Osteocyte (in vitro differentiated cells): ENCODE measurements around the gene RORC. TPM values are rescaled to one million over a fixed set of nuclear protein-coding genes. Genes with fewer than 3 reads are reported as not detected.

Experiments used
- DNase-seq: peaks from one replicate; pipeline ENCODE4 v3.0.0; 2021; ENCODE audit warnings: mixed read lengths; ENCODE audit not compliant: unreplicated experiment; ENCODE audit errors: extremely low spot score
- H3K27ac Mint-ChIP-seq: one replicate; pipeline ENCODE4 v1.8.0; 2021; ENCODE audit warnings: mild to moderate bottlenecking, mixed read lengths; ENCODE audit not compliant: unreplicated experiment
- H3K27me3 Mint-ChIP-seq: one replicate; pipeline ENCODE4 v1.8.0; 2021; ENCODE audit warnings: mixed read lengths; ENCODE audit not compliant: unreplicated experiment
- H3K36me3 Mint-ChIP-seq: one replicate; pipeline ENCODE4 v1.8.0; 2021; ENCODE audit warnings: mixed read lengths; ENCODE audit not compliant: unreplicated experiment
- H3K4me1 Mint-ChIP-seq: one replicate; pipeline ENCODE4 v1.8.0; 2021; ENCODE audit warnings: mixed read lengths; ENCODE audit not compliant: unreplicated experiment
- H3K4me3 Mint-ChIP-seq: one replicate; pipeline ENCODE4 v1.8.0; 2021; ENCODE audit warnings: mild to moderate bottlenecking, moderate library complexity, mixed read lengths; ENCODE audit not compliant: unreplicated experiment
- H3K9me3 Mint-ChIP-seq: one replicate; pipeline ENCODE4 v1.8.0; 2021; ENCODE audit warnings: mixed read lengths; ENCODE audit not compliant: unreplicated experiment
- total RNA-seq: library from RNA; stranded (reverse); gene quantifications from 2 replicates; pipeline ENCODE4 v1.2.1, GENCODE V29; 2021
- TF ChIP-seq, protein P1 (sequence below): fragments of 200-600 bp; sonication (generic); IDR thresholded peaks from 2 replicates; pipeline ENCODE4 v1.5.0; 2021; ENCODE audit warnings: antibody characterized with exemption, mild to moderate bottlenecking, moderate library complexity

Gene RORC
- total RNA-seq, 1 donor from 2014 or later, result not detected

- Mint-ChIP-seq H3K9me3 (no peaks in the 10 kb centered on the region), H3K4me1 (peaks cover 12% of the 10 kb centered on the region), H3K4me3 (no peak overlapping the region), H3K27ac (no peak overlapping the region), H3K27me3 (peaks cover 43% of the 10 kb centered on the region), H3K36me3 (no peaks in the 10 kb centered on the region)
- TF ChIP-seq, protein P1, sequence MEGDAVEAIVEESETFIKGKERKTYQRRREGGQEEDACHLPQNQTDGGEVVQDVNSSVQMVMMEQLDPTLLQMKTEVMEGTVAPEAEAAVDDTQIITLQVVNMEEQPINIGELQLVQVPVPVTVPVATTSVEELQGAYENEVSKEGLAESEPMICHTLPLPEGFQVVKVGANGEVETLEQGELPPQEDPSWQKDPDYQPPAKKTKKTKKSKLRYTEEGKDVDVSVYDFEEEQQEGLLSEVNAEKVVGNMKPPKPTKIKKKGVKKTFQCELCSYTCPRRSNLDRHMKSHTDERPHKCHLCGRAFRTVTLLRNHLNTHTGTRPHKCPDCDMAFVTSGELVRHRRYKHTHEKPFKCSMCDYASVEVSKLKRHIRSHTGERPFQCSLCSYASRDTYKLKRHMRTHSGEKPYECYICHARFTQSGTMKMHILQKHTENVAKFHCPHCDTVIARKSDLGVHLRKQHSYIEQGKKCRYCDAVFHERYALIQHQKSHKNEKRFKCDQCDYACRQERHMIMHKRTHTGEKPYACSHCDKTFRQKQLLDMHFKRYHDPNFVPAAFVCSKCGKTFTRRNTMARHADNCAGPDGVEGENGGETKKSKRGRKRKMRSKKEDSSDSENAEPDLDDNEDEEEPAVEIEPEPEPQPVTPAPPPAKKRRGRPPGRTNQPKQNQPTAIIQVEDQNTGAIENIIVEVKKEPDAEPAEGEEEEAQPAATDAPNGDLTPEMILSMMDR, result no peak
- DNase-seq, result no peak
Observed at GRCh38 chr1:151833172-151833900, 1.7 kb upstream of the RORC start.

DNA sequence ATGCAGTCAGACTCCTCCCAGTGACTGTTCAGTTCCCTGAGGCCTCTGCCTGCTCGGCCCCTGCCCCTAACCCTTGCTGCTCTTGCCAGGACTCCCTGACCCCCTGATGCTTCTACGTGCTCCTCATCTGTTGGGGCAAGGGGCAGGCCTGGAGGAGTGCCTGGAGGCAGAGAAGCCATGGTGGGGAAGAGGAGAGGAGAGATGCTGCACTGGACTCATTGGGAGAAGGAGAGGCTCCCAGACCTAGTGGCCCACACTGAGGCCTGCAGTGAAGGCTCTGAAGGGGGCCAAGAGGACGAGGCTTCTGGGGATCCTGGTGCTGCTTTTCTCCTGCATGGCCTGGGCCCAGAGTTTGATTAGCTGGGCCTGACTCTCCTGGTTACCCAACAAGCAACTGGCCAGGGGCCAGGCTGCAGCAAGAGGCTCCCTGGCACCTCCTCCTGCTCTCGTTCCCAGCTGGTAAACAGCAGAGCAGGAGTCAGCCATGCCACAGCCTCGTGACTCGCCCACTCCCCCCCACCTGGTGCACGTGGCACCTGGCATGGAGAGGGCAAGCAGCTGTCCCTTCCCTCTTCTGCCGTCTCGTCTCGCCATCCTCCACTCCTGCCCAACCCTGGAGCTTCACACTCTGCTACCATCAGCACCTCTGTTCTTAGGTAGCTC, 847 bp upstream of the RORC start:
- TF ChIP-seq, protein P1, result no peak
- Mint-ChIP-seq H3K4me1 (peaks cover 9% of the 10 kb centered on the region), H3K27me3 (peaks cover 39% of the 10 kb centered on the region), H3K9me3 (no peaks in the 10 kb centered on the region), H3K36me3 (no peaks in the 10 kb centered on the region), H3K27ac (no peak overlapping the region), H3K4me3 (no peak overlapping the region)
- no peak for DNase-seq

DNA sequence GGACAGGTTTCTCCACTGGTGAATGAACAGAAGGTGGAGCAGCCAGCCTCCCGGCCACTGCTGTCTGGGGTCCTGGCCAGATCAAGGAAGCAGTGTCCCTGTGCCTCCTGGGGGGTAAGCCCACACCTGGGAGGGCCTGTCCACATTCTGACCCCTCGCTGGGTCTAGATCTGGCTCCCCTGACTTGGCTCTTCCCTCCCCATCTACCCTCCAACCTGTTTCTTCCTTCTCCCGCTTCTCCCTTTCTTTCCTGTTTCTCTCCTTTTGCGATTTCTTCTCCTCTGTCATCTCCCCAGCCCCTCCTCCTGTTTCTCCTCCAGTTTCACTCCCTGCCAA, 378 bp downstream of the RORC start:
- no peak overlapping the region for H3K4me3 Mint-ChIP-seq
- H3K27ac Mint-ChIP-seq, result no peak overlapping the region
- H3K4me1 Mint-ChIP-seq, result peaks cover 9% of the 10 kb centered on the region
- no peak for DNase-seq
- no peaks in the 10 kb centered on the region for H3K36me3 Mint-ChIP-seq
- H3K27me3 Mint-ChIP-seq, result peaks cover 28% of the 10 kb centered on the region
- TF ChIP-seq, protein P1, result no peak
- no peaks in the 10 kb centered on the region for H3K9me3 Mint-ChIP-seq

DNA sequence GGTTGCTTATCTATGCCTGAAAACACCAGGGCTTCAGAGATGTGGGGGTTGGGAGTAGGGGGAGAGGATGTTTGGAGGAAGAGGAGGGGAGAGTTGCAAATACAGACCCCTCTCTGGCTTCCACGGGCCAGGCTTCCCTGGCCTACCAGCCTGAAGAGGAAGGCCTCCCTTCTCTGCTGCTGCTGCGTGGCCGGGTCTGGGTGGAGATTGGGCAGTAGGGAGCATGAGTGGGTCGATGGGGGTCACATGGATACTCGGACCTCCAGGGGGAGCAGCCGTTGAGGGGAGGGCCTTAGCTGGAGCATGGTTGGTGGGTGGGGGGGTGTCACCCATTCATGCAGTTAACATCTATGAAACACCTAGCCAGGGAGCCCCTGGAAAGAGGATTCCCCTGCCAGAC, 1.5 kb downstream of the RORC start:
- Mint-ChIP-seq H3K27ac (no peak overlapping the region), H3K4me1 (peaks cover 9% of the 10 kb centered on the region), H3K4me3 (no peak overlapping the region), H3K27me3 (peaks cover 29% of the 10 kb centered on the region), H3K36me3 (no peaks in the 10 kb centered on the region), H3K9me3 (no peaks in the 10 kb centered on the region)
- TF ChIP-seq, protein P1, result no peak
- DNase-seq, result no peak

DNA sequence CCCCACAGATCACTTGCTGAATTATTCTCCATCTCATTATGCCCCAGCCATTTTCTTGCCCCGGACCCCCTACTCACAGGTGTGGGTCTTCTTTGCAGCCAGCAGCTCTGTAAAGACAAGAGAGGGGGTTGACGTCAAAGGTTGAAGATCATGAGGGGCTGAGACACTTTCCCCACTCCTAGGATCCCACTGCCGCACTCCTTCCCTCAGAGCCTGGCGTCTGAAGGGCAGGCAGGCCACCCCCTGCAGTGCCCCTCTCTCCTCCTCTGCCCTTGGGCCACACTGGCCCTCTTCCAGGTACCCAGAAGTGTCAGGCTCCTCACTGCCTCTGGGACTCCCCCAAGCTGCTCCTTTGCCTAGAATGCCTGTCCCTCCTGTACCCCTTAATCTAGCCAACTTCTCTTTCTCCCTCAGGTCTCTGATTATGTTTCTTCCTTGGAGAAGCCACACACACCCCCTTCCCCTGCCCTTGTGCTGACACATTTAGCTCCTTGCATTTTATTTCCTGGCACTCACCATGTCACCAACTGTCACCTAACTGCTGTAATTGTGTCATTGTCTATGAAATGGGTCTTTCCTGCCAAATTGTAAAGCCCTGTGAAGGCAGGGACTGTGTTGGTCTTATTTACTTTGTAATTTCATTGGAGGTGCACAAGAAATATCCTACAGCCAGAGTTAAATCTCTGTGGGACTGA, 2.1 kb downstream of the RORC start:
- peaks cover 28% of the 10 kb centered on the region for H3K27me3 Mint-ChIP-seq
- no peak for DNase-seq
- no peak overlapping the region for H3K4me3 Mint-ChIP-seq
- H3K4me1 Mint-ChIP-seq, result peaks cover 9% of the 10 kb centered on the region
- H3K27ac Mint-ChIP-seq, result no peak overlapping the region
- H3K36me3 Mint-ChIP-seq, result no peaks in the 10 kb centered on the region
- TF ChIP-seq, protein P1, result no peak
- H3K9me3 Mint-ChIP-seq, result no peaks in the 10 kb centered on the region
